ENCODE measurements around the gene ASB3.

The ASB3 gene

GRCh38 chr2:53652131-53652530 lies 134.6 kb downstream of the ASB3 start:
- DNase-seq (ENCODE audit: low spot score): no peak

GRCh38 chr2:53646788-53647187 lies 140.0 kb downstream of the ASB3 start:
- DNase-seq (ENCODE audit: low spot score): no peak

GRCh38 chr2:53641290-53641689 lies 145.5 kb downstream of the ASB3 start:
- no peak for DNase-seq (ENCODE audit: low spot score)

GRCh38 chr2:53640466-53640865 lies 146.3 kb downstream of the ASB3 start:
- no peak for DNase-seq (ENCODE audit: low spot score)

- no peak for DNase-seq (ENCODE audit: low spot score)
These were observed 150.2 kb downstream of the ASB3 start for GRCh38 chr2:53636596-53636995.

GRCh38 chr2:53636109-53636508 lies 150.6 kb downstream of the ASB3 start:
- DNase-seq (ENCODE audit: low spot score): no peak

- DNase-seq (ENCODE audit: low spot score): no peak
These were observed 151.1 kb downstream of the ASB3 start for GRCh38 chr2:53635694-53636093.

GRCh38 chr2:53633441-53633840 lies 153.3 kb downstream of the ASB3 start:
- DNase-seq (ENCODE audit: low spot score): no peak

- no peak for DNase-seq (ENCODE audit: low spot score)
These were observed 154.0 kb downstream of the ASB3 start for GRCh38 chr2:53632714-53633113.

GRCh38 chr2:53632126-53632460 lies 154.7 kb downstream of the ASB3 start:
- DNase-seq (ENCODE audit: low spot score): no peak

- DNase-seq (ENCODE audit: low spot score): no peak
These were observed 155.2 kb downstream of the ASB3 start for GRCh38 chr2:53631313-53632125.

- DNase-seq (ENCODE audit: low spot score): no peak
These were observed 156.6 kb downstream of the ASB3 start for GRCh38 chr2:53630026-53630606.

GRCh38 chr2:53629501-53629900 lies 157.3 kb downstream of the ASB3 start:
- no peak for DNase-seq (ENCODE audit: low spot score)

- DNase-seq (ENCODE audit: low spot score): no peak
These were observed 157.8 kb downstream of the ASB3 start for GRCh38 chr2:53629001-53629400.

- no peak for DNase-seq (ENCODE audit: low spot score)
These were observed 164.6 kb downstream of the ASB3 start for GRCh38 chr2:53622141-53622540.

GRCh38 chr2:53620981-53621380 lies 165.8 kb downstream of the ASB3 start:
- DNase-seq (ENCODE audit: low spot score): no peak
